ENCODE measurements around the gene CNIH3. TPM values are rescaled to one million over a fixed set of nuclear protein-coding genes. Genes with fewer than 3 reads are reported as not detected.

Gene CNIH3
- total RNA-seq, 1 donor from 2014 or later: 2.5 TPM

- H4K20me1 ChIP-seq (ENCODE audit: low read depth): no peaks in the 10 kb centered on the region
- peaks cover 3% of the 10 kb centered on the region for H3K4me1 Mint-ChIP-seq
- H3K4me2 ChIP-seq: no peak overlapping the region
- H3K27ac ChIP-seq: no peak overlapping the region
- H3K36me3 Mint-ChIP-seq: no peaks in the 10 kb centered on the region
- H3K27me3 Mint-ChIP-seq (ENCODE audit: insufficient read depth, low read depth): no peaks in the 10 kb centered on the region
- H3F3A ChIP-seq (ENCODE audit: low read depth): no peaks in the 10 kb centered on the region
- no peaks in the 10 kb centered on the region for H3K79me2 ChIP-seq (ENCODE audit: low read depth)
- no peak overlapping the region for H3K9ac ChIP-seq
- TF ChIP-seq EZH2phosphoT487 (IDR thresholded peaks at IDR 0.05) (no peak), EZH2 (IDR thresholded peaks at IDR 0.05) (no peak), CTCF (IDR thresholded peaks at IDR 0.05) (no peak)
- no peak for DNase-seq (ENCODE audit: low spot score)
- no peaks in the 10 kb centered on the region for H3K4me1 ChIP-seq
- H3K9me3 Mint-ChIP-seq: no peaks in the 10 kb centered on the region
- no peak overlapping the region for H3K27ac Mint-ChIP-seq
- no peaks in the 10 kb centered on the region for H3K36me3 ChIP-seq
- H3K4me3 ChIP-seq: no peak overlapping the region
- no peaks in the 10 kb centered on the region for H3K27me3 ChIP-seq
- H3K4me3 Mint-ChIP-seq: no peak overlapping the region
- H2AFZ ChIP-seq (replicated peaks): no peak overlapping the region
- no peaks in the 10 kb centered on the region for H3K9me3 ChIP-seq (ENCODE audit: low read depth)
Observed at GRCh38 chr1:224720216-224720615, 104.1 kb downstream of the CNIH3 start.

- Histone ChIP-seq H3K9ac (no peak overlapping the region), H3K4me2 (no peak overlapping the region), H3K9me3 (ENCODE audit: low read depth) (no peaks in the 10 kb centered on the region), H4K20me1 (ENCODE audit: low read depth) (no peaks in the 10 kb centered on the region), H3K27ac (no peak overlapping the region), H3K4me3 (no peak overlapping the region), H3K4me1 (no peaks in the 10 kb centered on the region), H3K79me2 (ENCODE audit: low read depth) (no peaks in the 10 kb centered on the region), H3K27me3 (no peaks in the 10 kb centered on the region), H3K36me3 (no peaks in the 10 kb centered on the region), H2AFZ (replicated peaks) (no peak overlapping the region), H3F3A (ENCODE audit: low read depth) (no peaks in the 10 kb centered on the region)
- no peak for DNase-seq (ENCODE audit: low spot score)
- H3K9me3 Mint-ChIP-seq: no peaks in the 10 kb centered on the region
- H3K27ac Mint-ChIP-seq: no peak overlapping the region
- TF ChIP-seq EZH2 (IDR thresholded peaks at IDR 0.05): no peak
- no peak for TF ChIP-seq EZH2phosphoT487 (IDR thresholded peaks at IDR 0.05)
- no peak for TF ChIP-seq CTCF (IDR thresholded peaks at IDR 0.05)
- peaks cover 3% of the 10 kb centered on the region for H3K4me1 Mint-ChIP-seq
- H3K27me3 Mint-ChIP-seq (ENCODE audit: insufficient read depth, low read depth): no peaks in the 10 kb centered on the region
- no peak overlapping the region for H3K4me3 Mint-ChIP-seq
- no peaks in the 10 kb centered on the region for H3K36me3 Mint-ChIP-seq
Observed at GRCh38 chr1:224721000-224721399, 104.9 kb downstream of the CNIH3 start.

DNA sequence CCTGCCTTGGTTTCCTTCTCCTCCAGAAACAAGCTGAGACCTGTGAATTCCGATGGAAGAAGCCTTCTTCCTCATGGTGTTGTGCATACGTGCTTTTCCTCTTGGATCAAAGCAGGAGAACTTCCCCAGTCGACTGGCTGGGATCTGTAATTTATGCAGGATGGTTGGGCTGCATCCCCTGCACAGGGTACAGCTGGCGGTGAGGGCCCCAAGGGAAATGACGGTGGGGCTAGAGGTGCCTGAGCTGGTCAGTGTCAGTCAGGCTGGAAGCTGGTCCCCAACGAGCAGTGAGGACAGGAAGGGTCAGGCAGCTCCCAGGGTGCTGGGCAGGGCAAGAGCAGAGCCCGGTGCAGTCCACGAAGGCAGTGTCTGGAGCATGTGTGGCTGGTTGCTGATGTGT, 106.7 kb downstream of the CNIH3 start:
- Histone ChIP-seq H3K9me3 (ENCODE audit: low read depth) (no peaks in the 10 kb centered on the region), H3K79me2 (ENCODE audit: low read depth) (no peaks in the 10 kb centered on the region), H3K36me3 (no peaks in the 10 kb centered on the region), H3F3A (ENCODE audit: low read depth) (no peaks in the 10 kb centered on the region), H3K4me3 (no peak overlapping the region), H4K20me1 (ENCODE audit: low read depth) (no peaks in the 10 kb centered on the region), H3K4me1 (no peaks in the 10 kb centered on the region), H3K27ac (no peak overlapping the region), H3K9ac (no peak overlapping the region), H3K4me2 (no peak overlapping the region), H3K27me3 (no peaks in the 10 kb centered on the region), H2AFZ (replicated peaks) (no peak overlapping the region)
- Mint-ChIP-seq H3K4me3 (no peak overlapping the region), H3K36me3 (no peaks in the 10 kb centered on the region), H3K9me3 (no peaks in the 10 kb centered on the region), H3K4me1 (peaks cover 5% of the 10 kb centered on the region), H3K27me3 (ENCODE audit: insufficient read depth, low read depth) (no peaks in the 10 kb centered on the region), H3K27ac (no peak overlapping the region)
- TF ChIP-seq CTCF (IDR thresholded peaks at IDR 0.05) (no peak), EZH2phosphoT487 (IDR thresholded peaks at IDR 0.05) (no peak), EZH2 (IDR thresholded peaks at IDR 0.05) (no peak)
- DNase-seq (ENCODE audit: low spot score): no peak
